Activated naive CD4-positive, alpha-beta T cell treated with anti-CD3 and anti-CD28 coated beads, Interleukin-2, amount 10 ng/mL, durations not matched to agents 7 days and 5 days (primary cell): Measurements from ENCODE around the gene SKI.

Experiments used
- CTCF ChIA-PET: fragments of 350-600 bp; sonication (Branson Sonifier 250); formaldehyde crosslinking; loops from one replicate; lab custom pipeline; 2021; ENCODE audit warnings: antibody characterized with exemption; lab: Charles Lee
- DNase-seq: peaks from one replicate; pipeline ENCODE4 v3.0.0-alpha.2; 2020
- H3K27ac Mint-ChIP-seq: one replicate; pipeline ENCODE4 v1.8.0; 2021; ENCODE audit warnings: mild to moderate bottlenecking, moderate library complexity, mixed read lengths
- H3K27me3 Mint-ChIP-seq: one replicate; pipeline ENCODE4 v1.8.0; 2021; ENCODE audit warnings: mild to moderate bottlenecking, mixed read lengths
- H3K36me3 Mint-ChIP-seq: one replicate; pipeline ENCODE4 v1.8.0; 2021; ENCODE audit warnings: mixed read lengths
- H3K4me1 Mint-ChIP-seq: one replicate; pipeline ENCODE4 v1.8.0; 2021; ENCODE audit warnings: mixed read lengths
- H3K4me3 Mint-ChIP-seq: one replicate; pipeline ENCODE4 v1.8.0; 2021; ENCODE audit warnings: mild to moderate bottlenecking, moderate library complexity, mixed read lengths
- H3K9me3 Mint-ChIP-seq: one replicate; pipeline ENCODE4 v1.8.0; 2021; ENCODE audit warnings: mixed read lengths

SKI gene

GRCh38 chr1:2233468-2233867 is 5.3 kb downstream of the SKI start:
- Mint-ChIP-seq H3K27ac (peak overlapping the region; percentile 96), H3K9me3 (no peaks in the 10 kb centered on the region), H3K4me3 (peak overlapping the region; percentile 96), H3K36me3 (peaks cover 47% of the 10 kb centered on the region), H3K4me1 (peaks cover 64% of the 10 kb centered on the region), H3K27me3 (no peaks in the 10 kb centered on the region)
- no peak for DNase-seq
- CTCF ChIA-PET, result interaction anchor here (0.7 to 3.7 kb wide), 6 partner anchors 34 to 158 kb away, joined by 3 to 25 read pairs (median 8); partner anchors contain the start of genes FAAP20, MORN1 and RER1

GRCh38 chr1:2233997-2234761 is 6.1 kb downstream of the SKI start:
- H3K4me3 Mint-ChIP-seq, result peak overlapping the region; percentile 96
- CTCF ChIA-PET, result interaction anchor here (1.1 to 3.7 kb wide), 6 partner anchors 35 to 147 kb away, joined by 3 to 25 read pairs (median 10); partner anchors contain the start of gene FAAP20

GRCh38 chr1:2234762-2235113 is 6.6 kb downstream of the SKI start:
- H3K4me1 Mint-ChIP-seq, result peaks cover 73% of the 10 kb centered on the region
- DNase-seq, result peak; percentile 58
- no peaks in the 10 kb centered on the region for H3K9me3 Mint-ChIP-seq
- CTCF ChIA-PET, result interaction anchor here (1.1 to 3.7 kb wide), 5 partner anchors 35 to 147 kb away, joined by 5 to 25 read pairs (median 11); partner anchors contain the start of gene FAAP20
- no peaks in the 10 kb centered on the region for H3K27me3 Mint-ChIP-seq
- H3K36me3 Mint-ChIP-seq, result peaks cover 43% of the 10 kb centered on the region
- H3K27ac Mint-ChIP-seq, result peak overlapping the region; percentile 96
- H3K4me3 Mint-ChIP-seq, result peak overlapping the region; percentile 96

More at GRCh38 chr1:2233997-2234761, 6.1 kb downstream of the SKI start:
- peaks cover 68% of the 10 kb centered on the region for H3K4me1 Mint-ChIP-seq
- H3K36me3 Mint-ChIP-seq, result peaks cover 44% of the 10 kb centered on the region
- peak overlapping the region; percentile 96 for H3K27ac Mint-ChIP-seq
- no peaks in the 10 kb centered on the region for H3K9me3 Mint-ChIP-seq
- H3K27me3 Mint-ChIP-seq, result no peaks in the 10 kb centered on the region
- peak; percentile 86 for DNase-seq

GRCh38 chr1:2235300-2235998 is 7.3 kb downstream of the SKI start:
- no peaks in the 10 kb centered on the region for H3K27me3 Mint-ChIP-seq
- no peaks in the 10 kb centered on the region for H3K9me3 Mint-ChIP-seq
- peak overlapping the region; percentile 96 for H3K27ac Mint-ChIP-seq
- H3K4me1 Mint-ChIP-seq, result peaks cover 81% of the 10 kb centered on the region
- no peak for DNase-seq
- peak overlapping the region; percentile 96 for H3K4me3 Mint-ChIP-seq
- CTCF ChIA-PET, result interaction anchor here (0.7 to 3.0 kb wide), 3 partner anchors 9 to 80 kb away, joined by 3 to 25 read pairs (median 8); partner anchors contain the start of gene FAAP20
- H3K36me3 Mint-ChIP-seq, result peaks cover 47% of the 10 kb centered on the region

GRCh38 chr1:2236695-2237677 is 8.9 kb downstream of the SKI start:
- Mint-ChIP-seq H3K4me1 (peaks cover 84% of the 10 kb centered on the region), H3K9me3 (no peaks in the 10 kb centered on the region), H3K27me3 (no peaks in the 10 kb centered on the region), H3K36me3 (peaks cover 43% of the 10 kb centered on the region), H3K27ac (peak overlapping the region; percentile 81), H3K4me3 (peak overlapping the region; percentile 48)
- DNase-seq, result peak; percentile 79
- CTCF ChIA-PET, result no interaction called here

GRCh38 chr1:2237773-2238172 is 9.7 kb downstream of the SKI start:
- H3K27me3 Mint-ChIP-seq, result no peaks in the 10 kb centered on the region
- peak overlapping the region; percentile 81 for H3K27ac Mint-ChIP-seq
- peak overlapping the region; percentile 48 for H3K4me3 Mint-ChIP-seq
- peaks cover 86% of the 10 kb centered on the region for H3K4me1 Mint-ChIP-seq
- DNase-seq, result no peak
- no peaks in the 10 kb centered on the region for H3K9me3 Mint-ChIP-seq
- peaks cover 45% of the 10 kb centered on the region for H3K36me3 Mint-ChIP-seq
- CTCF ChIA-PET, result no interaction called here

GRCh38 chr1:2238361-2239012 is 10.4 kb downstream of the SKI start:
- DNase-seq, result no peak
- no peaks in the 10 kb centered on the region for H3K9me3 Mint-ChIP-seq
- no peaks in the 10 kb centered on the region for H3K27me3 Mint-ChIP-seq
- CTCF ChIA-PET, result no interaction called here
- peaks cover 49% of the 10 kb centered on the region for H3K36me3 Mint-ChIP-seq
- no peak overlapping the region for H3K27ac Mint-ChIP-seq
- H3K4me3 Mint-ChIP-seq, result no peak overlapping the region
- peaks cover 86% of the 10 kb centered on the region for H3K4me1 Mint-ChIP-seq

- Mint-ChIP-seq H3K9me3 (no peaks in the 10 kb centered on the region), H3K27me3 (no peaks in the 10 kb centered on the region), H3K27ac (no peak overlapping the region), H3K4me3 (no peak overlapping the region), H3K36me3 (peaks cover 52% of the 10 kb centered on the region), H3K4me1 (peaks cover 85% of the 10 kb centered on the region)
- CTCF ChIA-PET, result no interaction called here
- DNase-seq, result no peak
Measured at GRCh38 chr1:2239013-2239370, 10.9 kb downstream of the SKI start.

- peaks cover 82% of the 10 kb centered on the region for H3K4me1 Mint-ChIP-seq
- peaks cover 51% of the 10 kb centered on the region for H3K36me3 Mint-ChIP-seq
- H3K27me3 Mint-ChIP-seq, result no peaks in the 10 kb centered on the region
- no peaks in the 10 kb centered on the region for H3K9me3 Mint-ChIP-seq
- CTCF ChIA-PET, result no interaction called here
- H3K27ac Mint-ChIP-seq, result peak overlapping the region; percentile 49
- DNase-seq, result no peak
- no peak overlapping the region for H3K4me3 Mint-ChIP-seq
Measured at GRCh38 chr1:2239384-2239985, 11.4 kb downstream of the SKI start.

- Mint-ChIP-seq H3K36me3 (peaks cover 54% of the 10 kb centered on the region), H3K27me3 (no peaks in the 10 kb centered on the region), H3K4me3 (peak overlapping the region; percentile 26), H3K9me3 (no peaks in the 10 kb centered on the region), H3K4me1 (peaks cover 77% of the 10 kb centered on the region), H3K27ac (peak overlapping the region; percentile 49)
- peak; percentile 39 for DNase-seq
- CTCF ChIA-PET, result interaction anchor here (0.8 to 1.9 kb wide), 3 partner anchors 20 to 49 kb away, joined by 3 to 6 read pairs (median 4); partner anchors contain the start of gene FAAP20
Measured at GRCh38 chr1:2240270-2241156, 12.4 kb downstream of the SKI start.

- no peak for DNase-seq
- H3K9me3 Mint-ChIP-seq, result no peaks in the 10 kb centered on the region
- H3K27ac Mint-ChIP-seq, result no peak overlapping the region
- no peaks in the 10 kb centered on the region for H3K27me3 Mint-ChIP-seq
- H3K36me3 Mint-ChIP-seq, result peaks cover 52% of the 10 kb centered on the region
- peaks cover 74% of the 10 kb centered on the region for H3K4me1 Mint-ChIP-seq
- no peak overlapping the region for H3K4me3 Mint-ChIP-seq
- CTCF ChIA-PET, result interaction anchor here (1.9 kb wide), 1 partner anchor 47 kb away, joined by 6 read pairs; the partner anchor contains the start of gene FAAP20
Measured at GRCh38 chr1:2241820-2242219, 13.7 kb downstream of the SKI start.
